CD4-positive, alpha-beta T cell treated with Interleukin-15 for 4 hours (primary cell): ENCODE data around the gene POLR3K.
"Not testable (repeated sequence)": the region's sequence is repeated elsewhere in the genome, so short reads cannot be mapped to it uniquely, and the experiment has no call there.

Experiments
- DNase-seq: peaks from one replicate; pipeline ENCODE4 v3.0.0-alpha.2; 2020; ENCODE audit warnings: low spot score

The POLR3K gene

DNA sequence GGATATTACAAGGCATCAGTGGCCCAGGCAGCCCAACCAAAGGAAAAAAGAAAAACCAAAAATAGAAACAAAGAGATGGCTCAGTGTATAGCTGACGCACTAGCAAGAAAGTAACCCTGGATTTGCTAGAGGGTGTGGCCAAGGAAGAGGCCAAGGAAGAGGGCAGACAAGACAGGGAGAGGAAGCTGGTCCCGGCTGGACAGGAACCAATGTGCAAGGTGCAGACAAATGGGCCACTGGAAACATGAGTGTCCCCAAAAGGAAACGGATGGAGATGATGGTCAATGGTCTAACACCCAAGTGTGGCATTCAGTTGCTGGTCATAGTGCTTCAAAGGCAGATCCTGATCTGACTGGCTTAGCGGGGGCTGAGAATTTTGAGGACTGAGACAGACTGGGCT lies 10.7 kb downstream of the POLR3K start:
- DNase-seq = no peak

GRCh38 chr16:42069-42457 lies 11.3 kb downstream of the POLR3K start:
- DNase-seq = no peak

DNA sequence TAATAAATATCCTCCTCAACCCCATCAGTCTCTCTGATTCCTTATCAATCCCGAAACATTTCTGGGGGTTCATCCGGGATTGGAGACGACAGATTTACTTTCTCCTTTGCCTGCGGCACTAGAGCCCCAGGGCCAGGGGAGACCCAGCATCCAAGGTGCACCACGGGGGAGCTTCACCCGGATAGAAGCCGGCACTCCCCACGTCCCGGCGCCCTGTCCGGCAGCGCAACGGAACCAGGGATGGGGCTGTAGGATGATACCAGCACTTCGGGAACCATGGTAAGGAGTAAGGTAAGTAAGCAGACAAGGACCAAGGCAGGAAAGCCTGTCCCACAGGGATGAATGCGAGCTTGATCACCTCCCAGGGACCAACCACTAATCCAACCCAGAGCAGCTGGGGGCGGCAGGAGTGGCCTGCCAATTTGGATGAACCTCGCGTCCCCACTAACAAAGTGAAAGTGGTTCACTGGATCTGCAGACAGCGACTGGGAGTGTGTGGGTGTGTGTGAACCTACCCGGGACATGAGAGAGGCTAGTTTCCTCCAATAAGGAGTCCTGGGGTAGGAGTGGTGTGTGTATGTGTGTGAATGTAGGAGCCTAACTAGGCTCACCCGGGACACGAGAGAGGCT lies 11.9 kb downstream of the POLR3K start:
- no peak for DNase-seq

DNA sequence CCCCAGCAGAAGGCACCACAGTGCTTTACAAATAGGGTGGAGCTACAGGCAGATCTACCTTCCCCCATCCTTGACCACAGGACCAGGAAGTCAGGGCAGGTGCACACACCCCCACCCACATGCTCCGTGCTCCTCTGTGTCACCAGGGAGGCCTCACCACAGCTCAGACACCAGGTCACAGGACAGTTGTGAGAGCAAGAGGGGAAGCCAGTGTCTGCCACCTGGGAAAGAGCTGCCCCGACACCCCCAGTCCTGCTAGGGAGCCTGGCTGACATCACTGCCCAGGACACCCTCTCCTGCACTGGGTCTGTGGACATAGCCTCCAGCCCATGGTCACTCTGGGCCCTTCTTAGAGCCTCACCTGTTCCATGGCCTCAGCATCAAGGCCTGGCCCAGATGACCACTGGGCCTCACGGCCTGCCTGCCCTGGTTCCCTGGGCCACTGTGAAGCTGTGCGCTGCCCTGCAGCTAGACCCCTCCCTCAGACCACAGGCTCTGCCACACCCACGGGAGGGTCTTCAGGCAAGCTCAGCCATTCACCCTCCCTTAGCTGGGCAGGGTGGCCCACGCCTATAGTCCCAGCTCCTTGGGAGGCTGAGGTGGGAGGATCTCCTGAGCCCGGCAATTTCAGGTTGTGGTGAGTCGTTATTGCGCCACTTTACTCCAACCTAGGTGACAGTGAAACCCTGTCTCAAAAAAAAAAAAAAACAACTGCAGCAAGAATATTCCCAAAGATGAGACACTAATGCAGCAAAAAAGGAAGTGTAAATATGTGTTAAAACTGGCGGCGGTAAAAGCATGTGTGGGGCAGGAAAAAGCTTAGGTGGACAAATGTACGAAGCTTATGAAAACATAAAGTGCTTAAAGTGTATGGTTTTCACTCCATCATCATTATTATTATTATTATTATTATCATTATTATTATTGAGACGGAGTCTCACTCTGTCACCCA lies 14.2 kb downstream of the POLR3K start:
- DNase-seq = peak; percentile 62

GRCh38 chr16:38206-38605 lies 15.2 kb downstream of the POLR3K start:
- DNase-seq = not testable (repeated sequence)

- DNase-seq = no peak
Observed at GRCh38 chr16:37511-37910, 15.9 kb downstream of the POLR3K start.

DNA sequence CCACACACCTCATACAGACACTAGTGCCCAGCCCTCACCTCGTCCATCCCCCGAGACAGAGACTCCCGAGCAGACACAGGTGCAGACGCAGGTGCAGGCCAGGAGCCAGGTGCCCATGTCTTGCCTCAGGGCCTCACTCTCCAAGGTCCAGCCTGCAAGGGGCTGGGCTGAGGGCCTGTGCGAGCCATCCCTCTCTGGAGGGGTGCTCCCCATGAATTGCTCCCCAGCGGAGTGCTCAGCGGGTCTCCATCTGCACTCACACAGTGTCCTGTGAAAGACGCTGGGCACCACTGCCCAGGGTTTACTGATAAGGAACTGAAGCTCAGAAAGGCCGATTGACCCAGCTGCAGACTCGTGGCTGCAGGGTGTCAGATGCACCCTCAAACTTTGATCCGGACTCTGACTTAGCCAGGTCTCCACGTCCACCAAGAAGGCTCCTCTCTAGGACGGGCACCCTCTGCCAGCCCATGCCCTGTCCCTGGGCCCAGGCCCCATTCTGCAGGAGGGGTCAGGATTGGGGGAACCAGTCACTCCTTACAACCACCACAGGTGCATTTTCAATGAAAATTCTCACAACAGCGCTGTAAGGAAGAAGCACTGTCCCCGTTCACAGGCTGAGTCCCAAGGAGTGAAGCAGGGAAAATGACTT lies 16.9 kb downstream of the POLR3K start:
- DNase-seq = no peak

GRCh38 chr16:35678-36305 lies 17.6 kb downstream of the POLR3K start:
- no peak for DNase-seq

GRCh38 chr16:35011-35677 lies 18.3 kb downstream of the POLR3K start:
- DNase-seq = no peak

DNA sequence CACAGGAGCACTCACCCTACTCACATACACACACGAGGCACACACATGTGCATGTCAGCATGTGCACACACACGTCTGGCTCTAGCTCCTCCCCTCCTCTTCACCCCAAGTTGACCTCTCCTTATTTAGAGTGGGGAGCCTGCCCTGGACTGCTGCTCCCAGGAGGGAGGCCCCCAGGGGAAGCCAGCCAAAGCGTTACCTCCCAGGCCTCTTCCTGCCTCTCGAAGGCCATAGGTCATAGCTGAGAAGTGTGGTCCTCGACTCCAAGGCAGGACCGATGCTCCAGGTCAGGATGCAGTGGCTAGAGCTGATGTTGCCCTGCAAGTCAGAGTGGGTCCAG lies 18.8 kb downstream of the POLR3K start:
- no peak for DNase-seq

DNA sequence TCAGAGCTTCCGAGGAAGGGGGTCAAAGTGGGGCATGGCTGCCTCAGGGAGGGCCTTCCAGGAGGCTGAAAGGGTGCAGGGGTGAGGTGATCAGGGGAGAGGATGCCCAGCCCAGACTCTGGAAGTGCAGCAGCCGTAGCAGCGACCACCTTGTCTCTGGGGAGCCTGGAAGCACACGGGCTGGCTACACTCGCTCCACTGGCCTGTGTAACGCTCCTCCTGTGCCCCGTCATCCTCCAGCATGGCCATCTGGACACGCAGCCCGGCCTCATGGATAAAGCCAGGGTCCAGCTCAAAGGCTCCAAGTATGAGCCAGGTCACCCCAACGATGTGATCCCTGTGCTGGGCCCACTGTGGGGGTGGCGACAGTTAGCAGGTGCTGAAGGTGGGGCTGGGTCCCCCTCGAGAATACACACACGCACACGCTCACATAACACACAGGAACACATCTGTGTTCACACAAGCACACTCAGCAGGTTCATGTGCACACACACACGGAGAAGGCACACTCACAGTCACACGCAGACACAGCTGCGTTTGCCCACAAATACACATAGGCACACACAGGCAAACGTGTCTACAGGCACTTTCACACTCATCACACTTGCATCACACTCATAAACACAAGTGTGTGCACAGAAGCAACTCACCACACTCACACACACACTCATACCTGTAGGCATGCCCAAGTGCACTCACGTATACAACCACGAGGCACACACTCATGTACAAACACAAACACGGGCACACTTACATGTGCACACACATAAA lies 19.3 kb downstream of the POLR3K start:
- no peak for DNase-seq

DNA sequence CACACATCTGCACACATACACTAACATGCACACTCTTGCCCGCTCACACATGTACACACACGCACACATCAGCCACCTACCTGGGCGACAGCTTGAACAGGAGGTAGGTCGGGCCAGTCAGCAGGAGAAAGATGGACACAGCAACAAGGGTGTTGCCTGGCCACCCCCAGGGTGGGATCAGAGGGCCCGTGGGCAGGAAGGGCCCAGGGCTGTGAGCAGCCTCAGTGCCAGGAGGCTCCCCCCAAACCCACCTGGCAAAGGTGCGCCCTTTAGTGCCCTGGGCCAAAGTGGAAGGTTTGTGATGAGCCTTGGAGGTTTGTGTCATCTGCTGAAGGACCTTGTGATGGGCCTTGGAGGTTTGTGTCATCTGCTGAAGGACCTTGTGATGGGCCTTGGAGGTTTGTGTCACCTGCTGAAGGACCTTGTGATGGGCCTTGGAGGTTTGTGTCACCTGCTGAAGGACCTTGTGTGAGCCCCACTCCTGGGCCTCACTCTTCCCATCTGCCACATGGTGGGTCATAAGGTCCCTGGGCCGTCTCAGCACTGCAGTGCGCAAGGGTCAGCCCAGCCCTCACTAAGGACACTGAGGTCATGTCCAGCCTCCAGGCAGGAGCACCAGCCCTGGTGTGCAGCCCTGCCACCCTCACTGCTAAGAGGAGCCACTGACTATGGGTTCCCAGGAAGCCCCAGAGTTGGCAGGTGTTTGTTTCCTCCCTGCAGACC lies 20.1 kb downstream of the POLR3K start:
- DNase-seq = not testable (repeated sequence)

GRCh38 chr16:30627-31026 lies 22.8 kb downstream of the POLR3K start:
- DNase-seq = not testable (repeated sequence)

- not testable (repeated sequence) for DNase-seq
Observed at GRCh38 chr16:25926-26348, 27.5 kb downstream of the POLR3K start.

GRCh38 chr16:24151-24550 lies 29.3 kb downstream of the POLR3K start:
- not testable (repeated sequence) for DNase-seq

DNA sequence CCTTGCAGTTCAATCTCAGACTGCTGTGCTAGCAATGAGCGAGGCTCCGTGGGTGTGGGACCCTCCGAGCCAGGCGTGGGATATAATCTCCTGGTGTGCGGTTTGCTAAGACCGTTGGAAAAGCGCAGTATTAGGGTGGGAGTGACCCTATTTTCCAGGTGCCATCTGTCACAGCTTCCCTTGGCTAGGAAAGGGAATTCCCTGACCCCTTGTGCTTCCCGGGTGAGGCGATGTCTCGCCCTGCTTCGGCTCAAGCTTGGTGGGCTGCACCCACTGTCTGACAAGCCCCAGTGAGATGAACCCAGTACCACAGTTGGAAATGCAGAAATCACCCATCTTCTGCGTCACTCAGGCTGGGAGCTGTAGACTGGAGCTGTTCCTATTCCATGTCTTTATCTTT lies 32.5 kb downstream of the POLR3K start:
- DNase-seq = not testable (repeated sequence)

- not testable (repeated sequence) for DNase-seq
Observed at GRCh38 chr16:17062-17765, 36.2 kb downstream of the POLR3K start.

GRCh38 chr16:10772-11171 lies 42.6 kb downstream of the POLR3K start:
- DNase-seq = peak; percentile 92

- no peak for DNase-seq
Observed at GRCh38 chr16:9903-10665, 43.3 kb downstream of the POLR3K start.
